HG03558 (cell line): ENCODE data around the gene A4GNT.

Experiments
- ATAC-seq: cut with Tn5 transposase; IDR thresholded peaks from one replicate; pipeline ENCODE4 v1.9.1; 2021; ENCODE audit warnings: moderate number of reproducible peaks; ENCODE audit not compliant: unreplicated experiment; ENCODE audit errors: extremely low read depth

Gene A4GNT

GRCh38 chr3:138082085-138082991, 49.9 kb downstream of the A4GNT start:
- peak; percentile 50 for ATAC-seq

GRCh38 chr3:138081371-138082084, 50.7 kb downstream of the A4GNT start:
- no peak for ATAC-seq

GRCh38 chr3:138079901-138080300, 52.3 kb downstream of the A4GNT start:
- no peak for ATAC-seq

GRCh38 chr3:138078901-138079344, 53.3 kb downstream of the A4GNT start:
- no peak for ATAC-seq

- ATAC-seq = no peak
These were observed 54.1 kb downstream of the A4GNT start for GRCh38 chr3:138078096-138078495.
